Body of pancreas (tissue), 4 donors: Measurements from ENCODE around the gene NCL.
"Not testable (repeated sequence)": the region's sequence is repeated elsewhere in the genome, so short reads cannot be mapped to it uniquely, and the experiment has no call there.

Experiments
- POLR2A ChIP-seq, 3 donors: fragments of 450-650 bp; IDR thresholded peaks; one replicate each; pipeline ENCODE4 v1.6.1; 2016; ENCODE audit warnings: antibody characterized with exemption in 3 of 3, mild to moderate bottlenecking in 2 of 3
- TF ChIP-seq, protein P1 (sequence below), 7 experiments: fragments of 450-650 bp in 4 of 7; fragments of 200-600 bp in 3 of 7; sonication (generic) in 3 of 7; IDR thresholded peaks; one replicate each; pipeline ENCODE4 v1.5.1; 2016 to 2019; ENCODE audit warnings: antibody characterized with exemption in 7 of 7

DNA sequence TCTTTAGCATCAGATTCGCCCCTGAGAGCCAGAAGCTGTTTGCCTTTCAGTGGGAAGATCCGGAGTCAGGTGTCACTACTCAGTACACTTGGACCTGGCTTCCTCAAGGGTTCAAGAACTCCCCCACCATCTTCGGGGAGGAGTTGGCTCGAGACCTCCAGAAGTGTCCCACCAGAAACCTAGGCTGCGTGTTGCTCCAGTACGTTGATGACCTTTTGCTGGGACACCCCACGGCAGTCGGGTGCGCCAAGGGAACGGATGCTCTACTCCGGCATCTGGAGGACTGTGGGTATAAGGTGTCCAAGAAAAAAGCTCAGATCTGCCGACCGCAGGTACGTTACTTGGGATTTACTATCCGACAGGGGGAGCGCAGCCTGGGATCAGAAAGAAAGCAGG lies 60.1 kb downstream of the NCL start:
- TF ChIP-seq, protein P1, sequence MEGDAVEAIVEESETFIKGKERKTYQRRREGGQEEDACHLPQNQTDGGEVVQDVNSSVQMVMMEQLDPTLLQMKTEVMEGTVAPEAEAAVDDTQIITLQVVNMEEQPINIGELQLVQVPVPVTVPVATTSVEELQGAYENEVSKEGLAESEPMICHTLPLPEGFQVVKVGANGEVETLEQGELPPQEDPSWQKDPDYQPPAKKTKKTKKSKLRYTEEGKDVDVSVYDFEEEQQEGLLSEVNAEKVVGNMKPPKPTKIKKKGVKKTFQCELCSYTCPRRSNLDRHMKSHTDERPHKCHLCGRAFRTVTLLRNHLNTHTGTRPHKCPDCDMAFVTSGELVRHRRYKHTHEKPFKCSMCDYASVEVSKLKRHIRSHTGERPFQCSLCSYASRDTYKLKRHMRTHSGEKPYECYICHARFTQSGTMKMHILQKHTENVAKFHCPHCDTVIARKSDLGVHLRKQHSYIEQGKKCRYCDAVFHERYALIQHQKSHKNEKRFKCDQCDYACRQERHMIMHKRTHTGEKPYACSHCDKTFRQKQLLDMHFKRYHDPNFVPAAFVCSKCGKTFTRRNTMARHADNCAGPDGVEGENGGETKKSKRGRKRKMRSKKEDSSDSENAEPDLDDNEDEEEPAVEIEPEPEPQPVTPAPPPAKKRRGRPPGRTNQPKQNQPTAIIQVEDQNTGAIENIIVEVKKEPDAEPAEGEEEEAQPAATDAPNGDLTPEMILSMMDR (IDR thresholded peaks at IDR 0.05), result not testable (repeated sequence)
- TF ChIP-seq POLR2A (IDR thresholded peaks at IDR 0.05), result not testable (repeated sequence)
